Stimulated activated CD8-positive, alpha-beta memory T cell treated with anti-CD3 and anti-CD28 coated beads, Interleukin-2, amount 100 ng/mL, for 48 hours (primary cell): ENCODE results near the gene CPNE5.

Experiments used
- DNase-seq, 2 donors: peaks; one replicate each; pipeline ENCODE4 v3.0.0-alpha.2; 2020; ENCODE audit warnings: low read depth in 2 of 2

The CPNE5 gene

GRCh38 chr6:36749829-36750489 is 89.3 kb downstream of the CPNE5 start:
- DNase-seq: no peak

GRCh38 chr6:36746251-36746650 is 93.0 kb downstream of the CPNE5 start:
- DNase-seq: no peak

GRCh38 chr6:36745836-36746235 is 93.4 kb downstream of the CPNE5 start:
- no peak for DNase-seq

GRCh38 chr6:36745283-36745682 is 94.0 kb downstream of the CPNE5 start:
- DNase-seq: no peak

GRCh38 chr6:36744304-36744673 is 95.0 kb downstream of the CPNE5 start:
- no peak for DNase-seq

GRCh38 chr6:36743538-36744303 is 95.5 kb downstream of the CPNE5 start:
- no peak for DNase-seq

GRCh38 chr6:36743032-36743431 is 96.2 kb downstream of the CPNE5 start:
- no peak for DNase-seq

GRCh38 chr6:36742146-36742545 is 97.1 kb downstream of the CPNE5 start:
- DNase-seq: no peak

GRCh38 chr6:36740818-36741179 is 98.4 kb downstream of the CPNE5 start:
- no peak for DNase-seq

- DNase-seq: no peak
Observed at GRCh38 chr6:36739947-36740817, 99.1 kb downstream of the CPNE5 start.

- no peak for DNase-seq
Observed at GRCh38 chr6:36738108-36738507, 101.1 kb downstream of the CPNE5 start.

- DNase-seq: no peak
Observed at GRCh38 chr6:36737043-36737785, 102.0 kb downstream of the CPNE5 start.

GRCh38 chr6:36735110-36736071 is 103.9 kb downstream of the CPNE5 start:
- no peak for DNase-seq

- no peak for DNase-seq
Observed at GRCh38 chr6:36734486-36735060, 104.7 kb downstream of the CPNE5 start.

GRCh38 chr6:36733300-36733699 is 105.9 kb downstream of the CPNE5 start:
- DNase-seq: no peak

- DNase-seq: no peak
Observed at GRCh38 chr6:36731622-36732310, 107.5 kb downstream of the CPNE5 start.

GRCh38 chr6:36730424-36731380 is 108.5 kb downstream of the CPNE5 start:
- no peak for DNase-seq

GRCh38 chr6:36729161-36729524 is 110.1 kb downstream of the CPNE5 start:
- no peak for DNase-seq
